ENCODE results near the gene PCSK1N. TPM values are rescaled to one million over a fixed set of nuclear protein-coding genes. Genes with fewer than 3 reads are reported as not detected.

Gene PCSK1N
- total and polyA plus RNA-seq, 2 of the 13 experiments (the other 11 are each of a cell fraction or from before 2014, with no cell fraction given), result 4.5 to 14.0 TPM

DNA sequence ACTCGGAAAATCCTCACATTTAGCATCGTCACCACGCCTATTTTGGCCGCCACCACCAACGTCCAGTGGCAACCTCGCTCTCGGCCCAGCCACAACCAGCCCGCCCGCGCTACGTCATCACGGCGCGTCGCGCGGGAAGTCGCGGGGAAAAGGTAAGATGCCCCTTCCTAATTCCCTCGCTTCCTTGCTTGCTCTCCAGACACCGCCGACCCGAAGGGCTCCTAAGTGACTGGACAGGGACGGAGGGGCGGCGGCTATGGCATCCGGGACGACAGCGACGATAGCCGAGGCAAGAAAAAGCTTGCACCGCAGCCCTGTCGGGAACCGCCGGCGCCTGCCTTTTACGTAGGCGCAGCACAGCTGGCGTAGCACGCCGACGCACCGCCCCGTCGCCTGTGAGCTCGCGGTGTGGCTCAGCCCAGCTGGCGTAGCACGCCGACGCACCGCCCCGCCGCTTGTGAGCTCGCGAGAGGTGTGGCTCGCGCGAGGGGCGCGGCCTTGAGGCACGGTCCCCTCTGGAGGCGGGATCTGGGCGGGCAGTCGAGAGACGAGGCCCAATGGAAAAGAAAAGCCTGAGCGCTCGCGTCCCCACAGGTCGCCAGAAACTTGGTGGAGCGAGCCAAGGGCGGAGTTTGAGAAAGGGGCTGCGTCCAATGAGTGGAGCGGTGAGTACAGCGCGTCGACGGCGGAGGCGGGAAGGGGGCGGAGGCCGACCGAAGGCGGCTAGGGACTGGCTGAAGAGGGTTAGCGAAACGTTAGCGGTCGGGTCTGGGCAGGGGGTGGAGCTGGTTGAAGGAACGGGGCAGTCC, 33.9 kb downstream of the PCSK1N start, which contains the start of gene HDAC6 (continued):
- TF ChIP-seq ZSCAN21 (CRISPR knock-in tag; IDR thresholded peaks at IDR 0.05; ENCODE audit: borderline replicate concordance) (no peak; the same call in 1 of the 2 replicates), IKZF1 (IDR thresholded peaks at IDR 0.05) (no peak), ZFP36L1 (CRISPR knock-in tag; IDR thresholded peaks at IDR 0.05) (no peak), ZNF605 (CRISPR knock-in tag; IDR thresholded peaks at IDR 0.05) (0 out of 2 replicates have a peak, but pooled peaks have one; percentile 39), ZNF607 (CRISPR knock-in tag; IDR thresholded peaks at IDR 0.05; ENCODE audit: borderline replicate concordance) (no peak; the same call in 1 of the 2 replicates), ZNF12 (CRISPR knock-in tag; IDR thresholded peaks at IDR 0.05) (no peak), ASH2L (IDR thresholded peaks at IDR 0.05; ENCODE audit: insufficient read length, low read depth, low read length) (peak; percentile 79), ZNF256 (CRISPR knock-in tag; conservative IDR thresholded peaks at IDR 0.05) (no peak), TGIF2 (CRISPR knock-in tag; IDR thresholded peaks at IDR 0.05) (no peak), ZNF20 (CRISPR knock-in tag; IDR thresholded peaks at IDR 0.05) (no peak), THAP7 (CRISPR knock-in tag; IDR thresholded peaks at IDR 0.05) (0 out of 2 replicates have a peak, but pooled peaks have one; percentile 33), YEATS2 (CRISPR knock-in tag; IDR thresholded peaks at IDR 0.05; ENCODE audit: borderline replicate concordance) (peak; percentile 69), ZFYVE20 (CRISPR knock-in tag; IDR thresholded peaks at IDR 0.05; ENCODE audit: borderline replicate concordance, low read depth) (no peak), POLR2A (IDR thresholded peaks at IDR 0.05; ENCODE audit: insufficient read depth in 1 of 2, low read depth in 2 of 2, low read length in 2 of 2) (peak in 1 of 2 experiments; percentile 44; a peak in 2 of 4 replicates), NFYB (CRISPR knock-in tag; IDR thresholded peaks at IDR 0.05) (peak; percentile 83), ZFY (CRISPR knock-in tag; IDR thresholded peaks at IDR 0.05) (no peak), FOXM1 (CRISPR knock-in tag; IDR thresholded peaks at IDR 0.05) (no peak), POGK (CRISPR knock-in tag; conservative IDR thresholded peaks at IDR 0.05) (no peak), ZKSCAN8 (CRISPR knock-in tag; IDR thresholded peaks at IDR 0.05; ENCODE audit: borderline replicate concordance) (no peak), KLF11 (CRISPR knock-in tag; IDR thresholded peaks at IDR 0.05) (no peak), ZBTB25 (CRISPR knock-in tag; IDR thresholded peaks at IDR 0.05) (no peak; the same call in 1 of the 2 replicates), FOSL1 (CRISPR knock-in tag; IDR thresholded peaks at IDR 0.05; ENCODE audit: borderline replicate concordance) (no peak), WIZ (CRISPR knock-in tag; IDR thresholded peaks at IDR 0.05) (no peak), THYN1 (CRISPR knock-in tag; IDR thresholded peaks at IDR 0.05; ENCODE audit: borderline replicate concordance, low read depth) (no peak), PHF20 (CRISPR knock-in tag; IDR thresholded peaks at IDR 0.05) (peak; percentile 93), ZFP1 (CRISPR knock-in tag; IDR thresholded peaks at IDR 0.05) (0 out of 2 replicates have a peak, but pooled peaks have one; percentile 47)
- TF ChIP-seq, protein P1, sequence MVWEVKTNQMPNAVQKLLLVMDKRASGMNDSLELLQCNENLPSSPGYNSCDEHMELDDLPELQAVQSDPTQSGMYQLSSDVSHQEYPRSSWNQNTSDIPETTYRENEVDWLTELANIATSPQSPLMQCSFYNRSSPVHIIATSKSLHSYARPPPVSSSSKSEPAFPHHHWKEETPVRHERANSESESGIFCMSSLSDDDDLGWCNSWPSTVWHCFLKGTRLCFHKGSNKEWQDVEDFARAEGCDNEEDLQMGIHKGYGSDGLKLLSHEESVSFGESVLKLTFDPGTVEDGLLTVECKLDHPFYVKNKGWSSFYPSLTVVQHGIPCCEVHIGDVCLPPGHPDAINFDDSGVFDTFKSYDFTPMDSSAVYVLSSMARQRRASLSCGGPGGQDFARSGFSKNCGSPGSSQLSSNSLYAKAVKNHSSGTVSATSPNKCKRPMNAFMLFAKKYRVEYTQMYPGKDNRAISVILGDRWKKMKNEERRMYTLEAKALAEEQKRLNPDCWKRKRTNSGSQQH (CRISPR knock-in tag; IDR thresholded peaks at IDR 0.05; ENCODE audit: low read depth), result no peak
